MM.1S (cell line): ENCODE data around the gene ASIC4.

Experiments used
- DNase-seq: peaks from one replicate; pipeline ENCODE4 v3.0.0-alpha.2; 2015
- H2AFZ ChIP-seq: fragments of 300-600 bp; sonication (generic); 2 replicates; pipeline ENCODE4 v1.6.0; 2016; ENCODE audit warnings: antibody characterized with exemption, low read length
- H3F3A ChIP-seq: fragments of 300-600 bp; sonication (generic); 2 replicates; pipeline ENCODE4 v1.6.1; 2016; ENCODE audit warnings: mild to moderate bottlenecking, antibody characterized with exemption, low read length, moderate library complexity, mixed read lengths; ENCODE audit not compliant: insufficient read depth
- H3K27ac ChIP-seq: fragments of 300-600 bp; sonication (generic); 2 replicates; pipeline ENCODE4 v1.5.1; 2016; ENCODE audit warnings: mild to moderate bottlenecking, low read length
- H3K27me3 ChIP-seq: fragments of 300-600 bp; sonication (generic); replicated peaks from 2 replicates; pipeline ENCODE4 v1.6.0; 2016; ENCODE audit warnings: low read length; ENCODE audit not compliant: insufficient read depth
- H3K36me3 ChIP-seq: fragments of 300-600 bp; sonication (generic); replicated peaks from 2 replicates; pipeline ENCODE4 v1.6.1; 2016; ENCODE audit warnings: mild to moderate bottlenecking, low read length, mixed read lengths; ENCODE audit not compliant: insufficient read depth
- H3K4me1 ChIP-seq: fragments of 300-600 bp; sonication (generic); 2 replicates; pipeline ENCODE4 v1.6.1; 2016; ENCODE audit warnings: low read length, mixed read lengths
- H3K4me2 ChIP-seq: fragments of 300-600 bp; sonication (generic); 2 replicates; pipeline ENCODE4 v1.6.0; 2016; ENCODE audit warnings: low read depth, low read length
- H3K4me3 ChIP-seq: fragments of 300-600 bp; sonication (generic); 2 replicates; pipeline ENCODE4 v1.5.1; 2016; ENCODE audit warnings: low read length, mixed read lengths
- H3K79me2 ChIP-seq: fragments of 300-600 bp; sonication (generic); 2 replicates; pipeline ENCODE4 v1.6.1; 2016; ENCODE audit warnings: mixed run types, low read length, mixed read lengths
- H3K9ac ChIP-seq: fragments of 300-600 bp; sonication (generic); 2 replicates; pipeline ENCODE4 v1.6.1; 2016; ENCODE audit warnings: low read length, mixed read lengths
- H3K9me2 ChIP-seq: fragments of 300-600 bp; sonication (generic); replicated peaks from 2 replicates; pipeline ENCODE4 v1.6.1; 2016; ENCODE audit warnings: mild to moderate bottlenecking, low read length, mixed read lengths; ENCODE audit not compliant: insufficient read depth
- H3K9me3 ChIP-seq: fragments of 300-600 bp; sonication (generic); replicated peaks from 2 replicates; pipeline ENCODE4 v1.6.1; 2016; ENCODE audit warnings: mild to moderate bottlenecking, low read length, mixed read lengths; ENCODE audit not compliant: insufficient read depth
- H4K20me1 ChIP-seq: fragments of 300-600 bp; sonication (generic); 2 replicates; pipeline ENCODE4 v1.6.1; 2016; ENCODE audit warnings: mild to moderate bottlenecking, low read length, moderate library complexity, mixed read lengths; ENCODE audit not compliant: insufficient read depth
- CTCF ChIP-seq: fragments of 300-600 bp; sonication (generic); IDR thresholded peaks from 2 replicates; pipeline ENCODE4 v1.5.1; 2016; ENCODE audit warnings: antibody characterized with exemption, low read length, mixed read lengths
- EZH2 ChIP-seq: fragments of 300-600 bp; sonication (generic); optimal IDR thresholded peaks from 2 replicates; pipeline ENCODE3; 2017; ENCODE audit warnings: low read depth, mild to moderate bottlenecking, antibody characterized with exemption, low read length, mixed read lengths
- EZH2phosphoT487 ChIP-seq: fragments of 300-600 bp; sonication (generic); IDR thresholded peaks from 2 replicates; pipeline ENCODE4 v1.6.1; 2018; ENCODE audit warnings: antibody characterized with exemption, low read length

The ASIC4 gene

GRCh38 chr2:219525533-219526232, 11.4 kb downstream of the ASIC4 start:
- TF ChIP-seq EZH2 (no peak), EZH2phosphoT487 (no peak), CTCF (no peak)
- Histone ChIP-seq H4K20me1 (no peaks in the 10 kb centered on the region), H3K4me3 (no peak overlapping the region), H3K4me2 (no peak overlapping the region), H2AFZ (no peak overlapping the region), H3K36me3 (no peaks in the 10 kb centered on the region), H3K9ac (no peak overlapping the region), H3K79me2 (no peaks in the 10 kb centered on the region), H3F3A (no peaks in the 10 kb centered on the region), H3K9me2 (no peaks in the 10 kb centered on the region), H3K27ac (no peak overlapping the region), H3K9me3 (no peaks in the 10 kb centered on the region), H3K4me1 (peaks cover 5% of the 10 kb centered on the region; the same call in 1 of the 2 replicates), H3K27me3 (peaks cover 95% of the 10 kb centered on the region)
- no peak for DNase-seq

- Histone ChIP-seq H3K79me2 (no peaks in the 10 kb centered on the region), H3K4me1 (peaks cover 5% of the 10 kb centered on the region; the same call in 1 of the 2 replicates), H3K4me3 (no peak overlapping the region), H3K9me3 (no peaks in the 10 kb centered on the region), H3K36me3 (no peaks in the 10 kb centered on the region), H3K9me2 (no peaks in the 10 kb centered on the region), H3K27me3 (peaks cover 95% of the 10 kb centered on the region), H3K4me2 (no peak overlapping the region), H3K9ac (no peak overlapping the region), H4K20me1 (no peaks in the 10 kb centered on the region; the same call in 1 of the 2 replicates), H3F3A (no peaks in the 10 kb centered on the region), H2AFZ (no peak overlapping the region), H3K27ac (no peak overlapping the region)
- no peak for TF ChIP-seq EZH2
- TF ChIP-seq CTCF = no peak
- no peak for TF ChIP-seq EZH2phosphoT487
- no peak for DNase-seq
These were observed 12.2 kb downstream of the ASIC4 start for GRCh38 chr2:219526320-219527075.

- H3F3A ChIP-seq = no peaks in the 10 kb centered on the region
- no peaks in the 10 kb centered on the region for H3K79me2 ChIP-seq
- no peak overlapping the region for H2AFZ ChIP-seq
- H3K4me2 ChIP-seq = no peak overlapping the region
- no peak for DNase-seq
- H3K4me1 ChIP-seq = peaks cover 5% of the 10 kb centered on the region; the same call in 1 of the 2 replicates
- TF ChIP-seq EZH2 (no peak), EZH2phosphoT487 (no peak), CTCF (no peak)
- no peak overlapping the region for H3K9ac ChIP-seq
- no peak overlapping the region for H3K27ac ChIP-seq
- no peaks in the 10 kb centered on the region for H3K36me3 ChIP-seq
- H4K20me1 ChIP-seq = no peaks in the 10 kb centered on the region; the same call in 1 of the 2 replicates
- H3K4me3 ChIP-seq = no peak overlapping the region
- H3K9me3 ChIP-seq = no peaks in the 10 kb centered on the region
- H3K27me3 ChIP-seq = peaks cover 95% of the 10 kb centered on the region
- H3K9me2 ChIP-seq = no peaks in the 10 kb centered on the region
These were observed 12.8 kb downstream of the ASIC4 start for GRCh38 chr2:219527076-219527394.
